Measurements from ENCODE around the gene CCT4.
"Not testable (repeated sequence)": the region's sequence is repeated elsewhere in the genome, so short reads cannot be mapped to it uniquely, and the experiment has no call there.

CCT4 gene

GRCh38 chr2:61878761-61879160, 9.7 kb downstream of the CCT4 start:
- no peak for DNase-seq

GRCh38 chr2:61877571-61878245, 10.7 kb downstream of the CCT4 start:
- DNase-seq: no peak

- DNase-seq: no peak
These were observed 12.1 kb downstream of the CCT4 start for GRCh38 chr2:61876400-61876799.

DNA sequence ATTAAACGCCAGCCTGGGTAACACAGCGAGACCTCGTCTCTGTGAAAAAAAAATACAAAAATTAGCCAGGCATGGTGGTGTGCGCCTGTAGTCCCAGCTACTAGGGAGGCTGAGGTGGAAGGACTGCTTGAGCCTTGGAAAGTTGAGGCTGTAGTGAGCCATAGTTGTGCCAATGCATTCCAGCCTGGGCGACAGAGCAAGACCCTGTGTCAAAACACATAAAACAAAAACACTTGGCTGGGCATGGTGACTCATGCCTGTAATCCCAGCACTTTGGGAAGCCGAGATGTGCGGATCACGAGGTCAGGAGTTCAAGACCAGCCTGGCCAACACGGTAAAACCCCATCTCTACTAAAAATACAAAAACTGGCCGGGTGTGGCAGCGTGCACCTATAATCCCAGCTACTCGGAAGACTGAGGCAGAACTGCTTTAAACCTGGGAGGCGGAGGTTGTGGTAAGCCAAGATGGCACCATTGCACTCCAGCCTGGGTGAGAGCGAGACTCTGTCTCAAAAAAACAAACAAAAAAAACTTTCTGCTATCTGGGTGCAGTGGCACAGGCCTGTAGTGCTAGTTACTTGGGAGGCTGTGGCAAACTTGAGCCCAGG, 21.9 kb downstream of the CCT4 start:
- DNase-seq: not testable (repeated sequence)

DNA sequence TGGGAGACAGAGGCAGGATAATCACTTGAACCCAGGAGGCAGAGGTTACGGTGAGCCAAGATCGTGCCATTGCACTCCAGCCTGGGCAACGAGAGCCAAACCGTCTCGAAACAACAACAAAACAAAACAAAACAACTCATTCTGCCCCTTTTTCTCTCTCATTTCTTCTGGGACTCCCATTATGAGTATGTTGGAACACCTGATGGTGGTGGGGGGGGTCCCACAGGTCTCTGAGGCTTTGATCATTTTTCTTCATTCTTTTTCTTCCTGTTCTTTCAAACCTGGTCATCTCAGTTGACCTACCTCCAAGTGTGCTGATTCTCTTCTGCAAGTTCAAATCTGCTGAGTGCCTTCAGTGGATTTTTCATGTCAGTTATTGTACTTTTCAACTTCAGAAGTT, 26.4 kb downstream of the CCT4 start:
- no peak for DNase-seq

DNA sequence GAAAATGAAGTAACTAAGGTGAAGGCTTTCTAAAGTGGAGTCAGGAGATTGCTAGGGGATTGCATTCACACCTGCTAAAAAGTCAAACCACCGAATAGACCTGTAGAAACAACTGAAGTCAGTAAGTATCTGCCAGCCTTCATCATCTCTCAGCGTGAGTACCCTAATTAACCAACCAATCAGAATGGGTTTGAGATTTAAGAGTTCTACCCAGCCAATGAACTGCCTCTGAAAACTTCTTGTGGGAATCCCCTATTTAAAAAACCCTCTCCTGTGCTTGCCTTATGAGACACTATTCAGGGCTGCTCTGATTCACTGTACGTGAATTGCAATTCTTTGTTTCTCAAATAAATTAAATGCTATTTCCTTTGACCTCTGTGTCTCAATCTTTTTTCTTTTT, 31.2 kb downstream of the CCT4 start:
- DNase-seq: no peak

- DNase-seq: no peak
These were observed 33.2 kb downstream of the CCT4 start for GRCh38 chr2:61855318-61855613.

- peak; percentile 88 for DNase-seq
These were observed 33.7 kb downstream of the CCT4 start for GRCh38 chr2:61854564-61855317.

- peak; percentile 41 for DNase-seq
These were observed 34.5 kb downstream of the CCT4 start, which contains the start of gene FAM161A for GRCh38 chr2:61853847-61854563. Gene FAM161A (minus strand): TSS chr2:61854060. CDS start chr2:61854041, 19 bp downstream.

GRCh38 chr2:61853086-61853846, 35.2 kb downstream of the CCT4 start:
- DNase-seq: peak; percentile 11

- DNase-seq: not testable (repeated sequence)
These were observed 37.2 kb downstream of the CCT4 start for GRCh38 chr2:61851270-61851669.

GRCh38 chr2:61845320-61845719, 43.1 kb downstream of the CCT4 start:
- DNase-seq: no peak

- DNase-seq: no peak
These were observed 47.2 kb downstream of the CCT4 start for GRCh38 chr2:61841286-61841685.

DNA sequence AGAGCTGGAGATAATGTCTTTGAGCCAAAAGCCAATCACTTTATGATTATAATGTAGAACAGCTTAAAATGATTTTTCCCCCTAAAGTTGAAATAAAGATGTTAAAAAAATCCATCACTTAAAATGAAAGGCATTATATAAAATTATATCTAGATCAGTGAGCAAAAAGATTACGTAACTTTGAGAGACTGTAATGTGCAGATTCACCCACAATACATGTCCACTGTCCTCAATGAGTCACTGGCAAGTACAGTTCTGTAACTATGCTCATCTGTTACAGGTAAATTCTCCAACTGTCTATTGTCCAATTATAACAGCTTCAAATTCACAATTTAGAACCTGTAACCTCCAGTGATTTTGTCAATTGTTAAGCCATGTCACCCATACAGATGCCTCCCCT, 53.6 kb downstream of the CCT4 start:
- DNase-seq: no peak

GRCh38 chr2:61833971-61834370, 54.5 kb downstream of the CCT4 start:
- no peak for DNase-seq

GRCh38 chr2:61832183-61832841, 56.1 kb downstream of the CCT4 start:
- no peak for DNase-seq

DNA sequence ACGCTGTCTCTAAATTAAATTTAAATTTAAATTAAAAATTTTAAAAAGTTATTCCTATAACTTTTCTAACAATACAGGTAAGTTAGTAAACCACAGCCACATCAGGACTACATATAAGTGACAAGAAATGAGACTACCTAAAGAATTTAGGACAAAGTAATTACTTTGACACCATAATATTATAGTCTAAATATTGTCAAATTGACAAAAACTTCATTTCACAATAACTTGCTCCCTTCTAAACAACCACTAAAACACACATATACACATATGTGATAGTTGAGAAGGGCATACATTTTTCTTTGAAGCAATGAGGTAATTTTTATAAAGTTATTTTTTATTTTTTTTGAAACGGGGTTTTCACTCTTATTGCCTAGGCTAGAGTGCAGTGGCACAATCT, 66.2 kb downstream of the CCT4 start:
- no peak for DNase-seq
